ENCODE data around the gene RPLP2.

RPLP2 gene

DNA sequence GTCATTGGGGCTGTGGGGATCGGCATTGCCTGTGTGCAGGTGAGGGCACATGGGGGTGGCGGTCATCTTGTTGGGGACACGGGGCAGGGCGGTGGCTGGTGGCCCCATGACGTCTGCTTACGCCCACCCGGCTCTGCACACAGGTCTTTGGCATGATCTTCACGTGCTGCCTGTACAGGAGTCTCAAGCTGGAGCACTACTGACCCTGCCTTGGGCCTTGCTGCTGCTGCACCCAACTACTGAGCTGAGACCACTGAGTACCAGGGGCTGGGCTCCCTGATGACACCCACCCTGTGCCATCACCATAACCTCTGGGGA is 28.2 kb downstream of the RPLP2 start:
- DNase-seq, result no peak

DNA sequence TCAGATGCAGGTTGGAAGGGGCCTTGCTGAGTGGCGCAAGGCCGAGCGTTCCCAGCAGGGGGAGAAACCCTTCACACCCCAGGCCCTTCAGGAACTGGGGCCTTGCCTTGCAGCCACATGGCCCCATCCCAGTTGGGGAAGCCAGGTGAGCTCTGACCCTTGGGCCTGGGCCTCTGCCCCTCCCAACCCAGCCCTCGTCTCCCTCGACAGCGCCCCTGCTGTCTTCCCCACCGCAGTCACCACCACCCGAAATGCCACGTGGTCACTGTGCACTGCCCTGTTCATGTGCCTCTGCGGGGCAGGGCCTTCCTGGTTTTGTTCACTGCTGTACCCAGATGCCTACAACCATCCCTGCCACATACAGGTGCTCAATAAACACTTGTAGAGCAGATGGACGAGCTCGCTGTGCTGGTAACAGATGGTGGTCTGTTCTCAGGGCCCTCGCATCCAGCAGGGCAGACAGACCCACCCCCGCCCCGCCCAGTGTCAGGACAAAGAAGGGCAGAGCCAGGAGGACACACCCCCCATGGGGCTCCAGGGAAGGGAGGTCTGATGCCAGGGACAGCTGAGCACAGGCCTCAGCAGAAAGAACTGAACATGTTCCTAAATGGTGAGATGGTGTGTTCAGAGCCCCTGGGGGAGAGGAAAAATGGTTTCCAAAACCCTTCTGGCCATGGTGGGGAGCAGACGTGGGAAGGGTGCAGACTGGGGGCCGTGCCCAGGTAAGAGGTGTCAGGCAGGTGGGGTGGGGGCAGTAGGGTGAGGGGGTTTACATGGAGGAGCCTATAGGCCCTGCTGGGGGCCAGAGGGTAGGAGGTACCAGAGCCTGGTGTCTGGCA is 28.9 kb downstream of the RPLP2 start:
- DNase-seq, result peak; percentile 88

DNA sequence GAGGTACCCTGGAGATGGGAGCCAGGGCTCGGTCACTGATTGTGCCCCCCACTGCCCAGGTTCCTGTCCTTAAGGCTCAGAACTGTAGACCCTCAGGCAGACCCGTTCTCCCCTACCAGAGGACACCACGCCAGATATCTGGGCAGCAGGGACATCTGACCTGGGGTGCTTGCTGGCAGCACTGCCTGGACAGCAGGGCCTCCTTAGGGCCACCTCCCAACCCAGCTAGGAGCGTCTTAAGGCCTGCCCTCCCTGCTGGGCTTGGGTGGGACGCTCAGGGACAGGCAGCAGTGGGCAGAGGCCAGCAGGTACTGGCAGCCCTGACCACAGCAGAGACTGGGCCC is 29.5 kb downstream of the RPLP2 start:
- no peak for DNase-seq

DNA sequence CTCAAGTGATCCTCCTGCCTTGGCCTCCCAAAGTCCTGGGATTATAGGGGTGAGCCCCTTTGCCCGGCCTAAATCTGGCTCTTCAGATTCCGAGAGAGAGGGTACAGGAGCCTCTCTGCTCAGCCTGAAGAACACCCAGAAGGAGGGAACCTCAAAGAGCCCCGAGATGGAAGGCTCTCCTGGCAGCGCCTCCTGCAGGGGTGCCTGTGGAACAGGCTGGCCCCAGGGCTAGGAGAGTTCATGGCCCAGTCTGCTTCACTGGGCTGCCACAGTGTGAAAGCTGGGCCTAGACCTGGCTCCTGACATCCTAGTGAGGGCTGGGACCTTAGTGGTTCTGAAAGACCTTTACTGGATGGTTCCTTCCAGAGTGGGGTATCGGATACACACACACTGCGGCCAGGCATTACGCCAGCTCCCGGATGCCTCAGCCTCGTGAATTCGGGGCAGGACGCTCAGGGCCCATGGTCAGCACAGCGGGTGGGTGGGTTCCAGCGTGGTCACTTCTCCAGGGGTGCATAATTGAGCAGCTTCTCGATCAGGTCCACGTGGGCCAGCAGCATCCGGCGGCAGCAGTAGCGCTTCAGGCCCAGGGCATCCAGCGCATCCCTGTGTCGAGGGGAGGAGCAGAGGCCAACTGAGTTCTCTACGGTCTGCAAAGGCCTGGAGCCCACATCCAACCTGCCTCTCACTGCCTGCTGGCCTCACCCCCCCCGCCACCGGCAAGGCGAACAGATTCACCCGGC is 30.3 kb downstream of the RPLP2 start:
- DNase-seq, result no peak

DNA sequence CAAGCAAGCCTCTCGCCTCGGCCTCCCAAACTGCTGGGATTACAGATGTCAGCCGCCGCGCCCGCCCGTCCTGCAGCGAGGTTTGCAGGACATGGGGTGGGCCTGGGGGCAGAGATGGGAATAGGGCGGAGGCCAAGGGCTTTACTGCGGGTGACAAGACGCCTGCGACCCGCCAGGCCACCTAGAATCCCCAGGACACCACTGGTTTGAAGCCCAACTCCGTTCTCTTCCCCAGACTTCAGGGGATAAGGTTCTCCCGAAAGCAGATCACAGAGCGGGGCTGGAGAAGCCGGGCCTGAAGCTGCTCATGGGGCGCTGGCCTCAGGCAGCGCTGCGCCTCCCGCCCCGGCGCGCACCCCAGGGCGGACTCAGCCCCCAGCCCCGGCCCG is 32.2 kb downstream of the RPLP2 start:
- DNase-seq, result peak; percentile 59

DNA sequence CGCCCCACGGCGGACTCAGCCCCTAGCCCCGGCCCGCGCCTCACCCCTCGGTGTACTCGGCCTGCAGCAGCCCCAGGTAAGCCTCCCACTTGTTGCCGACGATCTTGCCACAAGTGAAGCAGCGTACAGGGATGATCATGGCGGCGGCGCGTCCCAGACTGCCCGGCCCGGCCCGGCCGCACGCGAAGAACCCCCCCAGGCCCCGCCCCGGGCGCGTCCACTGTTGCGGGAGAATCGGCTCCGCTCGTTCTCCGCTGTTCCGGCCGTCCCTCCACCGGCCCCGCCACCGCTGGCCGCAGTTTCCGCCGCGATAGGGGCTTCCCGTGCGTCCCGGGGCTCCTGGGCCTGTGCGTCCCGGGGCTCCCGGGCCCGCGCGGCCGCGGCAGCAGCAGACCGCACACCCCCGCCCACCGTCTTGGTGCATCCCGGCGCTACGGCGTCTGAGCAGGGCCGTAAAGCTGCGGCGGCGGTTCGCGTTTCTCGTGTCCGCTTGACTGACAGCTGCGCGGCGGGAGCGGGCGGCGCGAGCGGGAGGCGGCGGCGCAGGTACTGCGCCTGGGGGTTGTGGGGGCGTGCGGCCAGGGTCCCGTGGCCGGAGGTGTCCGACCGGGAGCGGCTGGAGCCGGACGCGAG is 32.7 kb downstream of the RPLP2 start, which contains the start of the genes POLR2L and TSPAN4:
POLR2L (minus strand) TSS at position 160 of the 633 bp plus-strand sequence; CDS start at position 139, 21 bp downstream.
TSPAN4 (plus strand) TSS at position 483 of the 633 bp plus-strand sequence. CDS start 7,453 bp downstream, outside the sequence.
- peak; percentile 96 for DNase-seq

DNA sequence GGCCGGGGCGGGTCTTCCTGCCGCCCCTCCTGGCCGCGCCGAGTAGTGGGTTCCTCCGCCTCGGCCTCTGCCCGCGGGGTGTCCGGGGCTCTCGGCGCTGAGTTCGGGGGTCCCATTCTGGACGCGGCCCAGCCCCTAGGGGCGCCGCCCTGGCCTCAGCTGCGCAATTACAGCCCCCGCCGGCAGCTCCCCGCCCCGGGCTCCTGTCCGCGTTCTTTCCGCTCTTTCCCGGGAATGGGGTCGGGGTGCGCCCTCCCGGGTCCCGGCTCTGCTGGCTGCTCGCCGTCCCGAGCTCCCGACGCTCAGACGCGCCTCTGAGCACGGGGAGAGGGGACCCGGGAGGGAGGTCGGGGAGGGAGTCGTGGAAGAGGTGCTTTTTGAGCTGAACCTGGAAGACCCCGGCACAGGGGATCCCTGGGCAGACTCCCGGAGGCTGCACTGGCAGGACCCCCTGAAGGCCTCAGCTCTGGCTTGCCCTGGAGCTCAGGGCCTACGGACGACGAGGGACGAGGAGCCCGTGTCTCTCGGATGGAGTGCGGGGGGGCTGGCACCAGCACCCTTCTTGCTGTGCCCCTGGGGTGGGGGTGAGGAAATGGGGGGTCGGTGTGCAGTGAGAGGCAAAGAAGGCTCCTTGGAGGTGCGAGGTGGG is 33.4 kb downstream of the RPLP2 start:
- no peak for DNase-seq

DNA sequence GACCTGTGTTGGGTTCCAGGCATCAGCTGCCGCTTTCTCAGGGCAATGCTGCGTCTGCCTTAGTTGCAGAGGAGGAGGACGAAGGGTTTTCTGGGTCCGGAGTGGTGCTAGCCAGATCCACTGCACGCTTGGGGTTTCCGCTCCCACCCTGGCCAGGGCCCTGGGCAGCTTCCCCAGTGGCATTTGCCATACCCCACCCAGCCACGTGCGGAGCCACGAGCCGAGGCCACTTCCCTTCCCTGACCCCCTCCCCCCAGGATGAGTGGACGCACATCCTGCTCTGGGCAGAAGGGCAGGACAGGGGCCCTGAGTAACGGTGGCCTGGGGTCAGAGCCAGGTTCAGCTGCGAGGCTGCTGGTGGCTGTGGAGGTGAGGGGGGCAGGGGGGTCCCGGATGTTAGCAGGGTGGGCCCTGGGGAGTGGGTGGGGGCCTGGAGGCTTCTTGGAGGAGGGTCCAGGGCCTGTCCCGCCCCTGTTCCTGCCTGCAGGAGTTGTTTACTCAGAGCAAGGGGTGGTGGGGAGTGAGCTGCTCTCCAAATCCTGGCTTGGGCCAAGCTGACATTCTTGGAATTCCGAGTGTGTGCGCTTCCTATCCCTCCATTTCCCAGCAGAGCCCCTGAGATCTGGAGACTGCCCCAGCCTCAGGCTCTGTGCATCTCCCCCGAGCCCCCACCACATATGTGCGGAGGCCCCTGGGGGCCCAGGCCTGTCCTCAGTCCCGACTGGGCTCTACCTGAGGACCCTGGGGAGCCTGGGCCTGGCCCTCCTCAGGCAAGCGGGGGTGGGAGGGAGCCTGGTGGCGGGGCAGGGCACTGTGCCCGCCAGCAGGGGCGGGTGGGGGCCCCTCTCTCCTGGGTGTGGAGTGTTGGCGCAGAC is 34.3 kb downstream of the RPLP2 start:
- DNase-seq, result peak; percentile 53

DNA sequence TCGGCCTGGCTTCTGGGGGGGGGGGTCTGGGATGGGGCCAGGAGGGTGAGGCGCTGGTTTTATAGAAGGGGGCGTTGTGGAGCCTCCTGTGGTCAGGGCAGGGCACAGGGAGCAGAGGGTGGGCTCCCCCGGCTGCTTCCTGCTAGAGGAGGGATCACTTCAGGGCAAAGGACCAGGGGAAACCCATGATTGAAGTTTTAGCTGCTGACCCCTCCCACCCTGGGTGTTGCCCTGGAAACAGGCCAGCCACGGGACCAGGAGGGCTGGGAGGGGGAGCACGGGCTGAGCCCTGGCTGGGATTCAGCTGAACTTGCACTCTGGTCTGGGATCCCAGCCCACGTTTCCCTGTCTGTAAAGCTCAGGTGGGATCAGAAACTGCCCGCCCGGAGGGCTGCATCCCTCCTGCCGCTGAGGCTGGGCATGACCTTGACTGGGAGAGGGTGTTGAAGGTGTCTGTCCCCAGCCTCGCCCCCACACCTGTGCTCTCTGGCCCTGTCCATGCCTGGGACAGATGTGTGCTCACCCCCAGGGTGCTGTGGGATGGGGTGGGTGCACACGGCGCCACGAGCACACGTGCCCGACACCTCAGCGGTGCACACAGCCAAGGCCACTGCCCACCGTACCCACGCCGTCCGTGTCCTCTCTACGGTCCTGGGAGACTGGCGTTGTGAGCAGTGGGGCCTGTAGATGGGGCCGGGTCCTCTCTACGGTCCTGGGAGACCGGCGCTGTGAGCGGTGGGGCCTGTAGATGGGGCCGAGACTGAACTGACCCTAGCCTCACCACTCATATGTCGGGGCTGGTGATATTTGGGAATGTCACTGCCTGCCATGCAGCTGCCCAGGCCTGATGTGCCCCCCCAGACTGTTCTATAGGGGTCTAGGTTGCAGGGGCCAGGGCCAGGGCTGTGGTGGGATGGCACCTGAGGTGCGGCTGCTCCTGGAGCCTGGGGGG is 35.2 kb downstream of the RPLP2 start:
- peak; percentile 70 for DNase-seq

DNA sequence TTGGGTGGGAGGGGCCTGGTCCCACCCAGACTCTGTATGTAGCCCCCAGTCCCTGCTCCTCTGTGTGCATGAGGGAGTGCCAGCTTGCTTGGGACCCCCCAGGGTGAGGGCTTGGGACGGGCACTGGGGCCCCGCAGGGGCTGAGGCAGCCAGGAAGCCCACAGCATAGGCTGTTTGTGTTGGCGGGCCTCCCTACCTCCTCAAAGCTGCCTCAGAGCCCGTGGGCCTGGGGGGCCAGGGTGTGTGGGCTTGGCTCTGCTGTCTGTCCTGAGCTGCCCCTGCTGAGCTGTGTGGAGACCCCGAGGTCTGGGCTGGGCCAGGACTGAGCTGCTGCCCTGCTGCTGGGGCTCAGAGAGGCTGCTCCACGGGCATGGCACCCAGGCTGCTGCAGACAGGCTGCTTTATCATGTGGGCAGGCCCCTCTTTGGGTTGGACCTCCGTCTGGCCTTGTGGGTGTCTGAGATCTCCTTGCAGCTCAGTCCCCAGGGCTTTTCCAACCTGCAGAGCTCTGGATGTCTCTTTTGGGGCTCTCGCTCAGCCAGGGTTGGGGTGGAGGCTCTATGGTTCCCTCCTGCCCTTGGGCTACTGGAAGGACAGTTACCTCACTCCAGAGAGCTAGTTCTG is 36.2 kb downstream of the RPLP2 start:
- no peak for DNase-seq

DNA sequence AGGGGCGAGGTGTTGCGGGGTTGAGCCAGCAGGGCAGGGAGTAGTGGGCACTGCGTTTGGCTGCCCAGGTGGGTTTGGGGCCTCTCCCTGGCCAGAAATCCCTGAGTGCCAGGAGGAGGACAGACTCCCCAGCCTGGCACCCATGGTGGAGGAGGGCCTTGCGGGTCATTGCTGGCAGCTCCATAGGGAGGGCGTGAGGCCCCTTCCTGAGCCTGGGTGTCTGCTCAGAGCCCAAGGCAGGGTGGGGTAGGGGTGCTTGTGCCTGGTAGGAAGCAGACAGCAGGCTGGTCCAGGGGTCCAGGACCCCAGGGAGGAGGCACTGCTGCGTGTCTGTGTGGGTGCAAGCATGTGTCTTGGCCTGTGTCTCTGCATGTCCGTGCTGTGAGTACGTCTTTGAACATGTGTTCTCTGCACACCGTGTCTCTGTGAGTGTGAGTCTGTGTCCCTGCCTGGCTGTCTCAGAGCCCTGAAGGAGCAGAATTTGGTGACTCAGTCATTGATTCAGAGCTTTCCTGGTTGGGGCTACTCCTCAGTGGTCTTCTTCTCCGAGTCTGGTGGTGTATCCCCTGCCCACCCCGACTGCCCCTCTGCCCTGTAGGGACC is 36.8 kb downstream of the RPLP2 start:
- DNase-seq, result no peak

DNA sequence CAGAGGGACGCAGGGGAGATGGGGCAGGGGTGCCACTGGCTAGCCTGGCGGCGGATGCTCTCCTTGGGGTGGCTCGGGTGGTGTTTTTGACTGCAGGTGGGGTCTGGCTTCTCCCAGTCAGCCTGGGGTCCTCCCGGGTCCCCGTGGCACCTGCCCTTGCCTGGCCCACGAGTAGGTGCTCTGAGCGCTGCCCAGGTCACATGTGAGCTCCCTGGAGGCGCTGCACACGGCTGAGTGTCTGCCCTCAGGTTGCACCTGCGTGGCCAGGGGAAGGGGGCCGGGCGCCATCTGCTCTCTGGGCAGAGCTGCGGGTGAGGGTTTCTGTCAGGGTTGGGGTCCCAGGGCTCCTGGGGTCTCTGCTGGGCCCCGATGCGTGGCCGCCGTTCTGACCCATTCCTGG is 38.1 kb downstream of the RPLP2 start:
- no peak for DNase-seq

DNA sequence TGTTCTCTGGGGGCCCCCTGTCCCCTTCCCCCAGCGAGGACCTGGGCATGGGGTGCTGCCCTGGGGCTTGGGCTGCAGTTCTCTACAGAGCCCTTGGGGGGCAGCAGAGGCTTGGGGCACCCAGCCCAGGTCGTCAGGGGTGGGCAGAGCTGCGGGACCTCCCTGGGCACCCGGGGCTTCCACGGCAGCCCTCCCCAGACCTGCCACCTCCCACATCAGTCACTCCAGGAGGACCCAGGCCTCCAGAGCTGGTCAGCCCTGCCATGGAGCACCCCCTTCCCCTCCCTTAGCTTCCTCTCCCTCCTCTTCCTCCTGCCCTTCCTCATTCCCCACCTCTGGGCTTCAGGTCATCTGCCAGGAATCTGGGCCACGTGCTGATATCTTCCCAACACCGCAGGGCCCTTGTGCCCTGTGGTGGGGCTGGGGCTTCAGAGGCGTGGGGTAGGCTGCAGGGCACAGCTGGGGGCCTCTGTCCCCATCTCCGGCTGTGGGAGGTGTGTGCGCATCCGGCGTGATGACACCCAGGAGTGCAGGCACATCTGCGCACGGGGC is 38.7 kb downstream of the RPLP2 start:
- DNase-seq, result peak; percentile 74

DNA sequence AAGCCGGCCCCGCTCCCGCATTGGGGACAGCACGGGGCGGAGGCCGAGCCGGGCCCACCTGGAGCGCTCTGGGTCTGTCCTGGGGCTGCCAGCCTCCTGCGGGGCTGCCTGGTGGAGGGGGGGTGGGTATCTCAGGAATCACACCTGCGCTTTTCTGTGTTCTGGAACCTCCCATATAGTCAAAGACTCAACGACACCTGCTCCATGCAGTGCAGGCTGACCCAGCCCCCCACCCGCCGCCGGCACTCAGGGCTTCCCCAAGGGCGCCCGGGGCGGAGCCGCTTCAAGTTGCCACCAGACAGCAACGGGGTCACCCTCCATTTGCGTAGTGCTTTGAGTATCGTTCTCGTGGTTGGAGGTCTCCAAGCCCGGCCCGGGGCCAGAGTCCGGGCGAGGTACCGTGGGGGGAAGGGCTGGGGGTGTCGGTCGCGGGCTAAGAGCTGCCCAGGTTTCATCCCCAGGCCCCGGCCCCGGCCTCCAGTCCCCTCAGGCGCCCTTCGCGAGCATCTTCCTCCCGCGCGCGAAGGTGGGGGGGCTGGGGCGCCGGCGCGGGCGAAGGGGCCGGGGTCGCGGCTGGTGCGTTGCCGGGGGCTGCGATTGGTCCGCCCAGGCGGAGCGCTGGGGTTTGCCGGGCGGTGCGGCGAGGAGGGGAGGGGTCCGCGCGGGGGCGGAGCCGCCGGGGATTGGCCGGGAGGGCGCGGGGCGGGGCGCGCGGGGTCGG is 39.5 kb downstream of the RPLP2 start:
- peak; percentile 91 for DNase-seq

DNA sequence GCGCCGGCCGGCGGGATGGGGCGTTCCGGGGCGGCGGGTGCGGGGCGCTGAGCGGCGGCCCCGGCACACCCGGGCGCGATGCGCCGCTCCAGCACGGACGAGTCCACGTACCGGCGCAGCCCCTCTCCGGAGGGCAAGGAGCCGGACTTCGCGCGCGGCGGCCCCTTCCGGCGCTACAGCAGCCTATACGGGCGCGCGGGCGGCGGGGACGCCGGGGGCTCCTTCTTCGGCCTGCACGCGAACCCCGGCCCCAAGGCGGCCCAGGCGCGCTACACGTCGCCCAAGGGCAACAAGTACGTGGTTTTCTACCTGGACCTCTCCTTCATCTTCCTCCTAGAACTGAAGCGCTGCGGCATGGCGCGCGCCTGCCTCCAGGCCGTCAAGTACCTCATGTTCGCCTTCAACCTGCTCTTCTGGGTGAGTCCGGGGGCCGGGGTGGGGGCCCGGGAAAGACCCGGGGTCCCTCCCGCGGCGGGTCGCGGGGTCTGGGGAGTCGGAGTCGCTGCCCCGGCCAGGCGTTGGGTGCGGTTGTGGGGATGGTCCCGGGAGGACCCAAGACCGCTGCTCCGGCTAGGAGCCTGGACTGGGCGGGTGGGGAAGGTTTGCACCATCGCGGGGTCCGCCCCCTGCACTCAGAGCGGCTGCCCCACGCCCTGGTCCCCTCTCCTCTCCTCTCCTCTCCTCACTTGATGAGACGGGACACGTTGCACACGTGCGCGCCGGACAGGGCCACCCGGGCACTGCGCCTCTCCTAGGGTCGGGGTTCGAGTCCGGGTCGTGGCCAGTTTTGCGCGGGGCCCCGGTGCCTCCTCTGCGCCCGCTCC is 40.4 kb downstream of the RPLP2 start:
- DNase-seq, result peak; percentile 78

DNA sequence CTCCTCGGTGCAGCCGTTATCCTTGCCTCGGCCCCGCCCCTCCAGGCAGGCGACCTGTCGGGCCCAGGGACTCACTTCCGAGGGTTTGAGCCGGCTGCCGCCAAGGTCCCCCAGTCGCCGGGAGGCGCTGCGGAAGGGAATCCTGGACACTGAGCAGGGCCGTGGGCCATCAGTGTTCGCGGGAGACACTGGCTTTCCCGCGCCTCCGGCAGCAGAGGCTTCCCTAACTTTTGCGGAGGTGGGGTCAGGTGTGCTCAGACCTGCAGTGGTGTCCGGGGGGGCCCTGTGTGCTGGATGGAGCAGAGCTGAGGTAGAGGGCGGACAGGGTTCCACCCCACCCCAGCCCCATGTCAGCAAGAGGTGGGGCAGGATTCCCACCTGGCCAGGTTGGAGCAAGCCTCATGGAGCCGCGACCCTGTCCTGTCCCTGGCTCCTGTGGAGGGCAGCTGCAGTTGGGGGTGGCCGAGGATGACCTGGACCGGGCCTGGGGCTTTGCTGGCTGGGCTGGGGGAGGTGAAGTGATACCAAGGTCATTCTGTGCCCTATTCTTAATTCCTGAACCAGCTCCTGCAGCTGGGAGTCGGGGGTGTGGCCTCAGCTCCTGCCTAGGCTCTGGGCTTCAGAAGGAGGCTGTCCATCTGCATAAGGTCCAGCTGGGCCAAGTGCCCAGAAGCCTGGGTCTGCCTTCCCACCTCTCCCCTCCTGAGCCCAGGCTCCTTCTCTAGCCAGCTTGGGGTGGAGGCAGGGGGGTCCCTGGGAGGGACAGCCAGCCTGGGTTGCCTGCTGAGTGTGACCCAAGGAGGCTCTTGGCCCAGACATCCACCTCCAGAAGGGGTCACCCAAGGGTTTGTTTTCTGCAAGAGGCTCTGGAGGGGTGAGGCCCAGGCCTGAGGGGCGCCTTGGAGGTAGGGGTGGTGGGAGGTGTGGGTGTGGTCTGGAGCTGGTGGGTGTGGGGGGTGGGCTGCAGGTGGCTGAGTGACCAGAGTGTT is 41.3 kb downstream of the RPLP2 start:
- DNase-seq, result peak; percentile 68

DNA sequence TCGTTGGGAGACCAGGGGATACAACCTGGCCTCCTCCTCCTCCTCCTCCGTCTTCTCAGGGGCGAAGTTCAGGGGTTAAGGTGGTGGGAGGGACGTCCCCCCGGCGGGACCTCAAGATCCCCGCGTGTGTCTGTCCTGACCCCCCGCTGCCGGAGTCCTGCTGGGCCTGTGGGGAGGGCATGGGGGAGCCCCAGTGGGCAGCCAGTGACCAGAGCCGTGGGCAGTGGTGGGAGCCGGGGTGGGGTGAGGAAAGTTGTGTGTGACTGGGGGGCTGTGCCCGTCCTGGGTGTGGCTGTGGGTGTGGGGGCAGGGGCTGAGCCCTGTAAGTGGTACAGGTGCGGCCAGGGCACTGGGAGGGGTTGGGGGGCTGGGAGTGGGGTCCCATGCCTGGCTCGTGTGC is 43.0 kb downstream of the RPLP2 start:
- no peak for DNase-seq

Measured in NCI-H69 (cell line).